ENCODE data around the gene MAP2K1. TPM values are rescaled to one million over a fixed set of nuclear protein-coding genes. Genes with fewer than 3 reads are reported as not detected.

Gene MAP2K1
- total and polyA plus RNA-seq, 9 of the 15 experiments (the other 6 are each of a cell fraction or from before 2014, with no cell fraction given): 7.5 to 58.3 (median 30.0) TPM

GRCh38 chr15:66356359-66357236 is 30.1 kb upstream of the MAP2K1 start, which contains the start of gene TIPIN (continued):
- TF ChIP-seq ZNF280B (CRISPR knock-in tag; IDR thresholded peaks at IDR 0.05) (no peak), SMC3 (conservative IDR thresholded peaks at IDR 0.05; ENCODE audit: insufficient read depth, low read depth, low read length) (no peak), SIX5 (IDR thresholded peaks at IDR 0.05; ENCODE audit: borderline replicate concordance in 1 of 2, insufficient read depth in 1 of 2, low read depth in 1 of 2, low read length in 2 of 2) (no peak), ZNF263 (CRISPR knock-in tag; IDR thresholded peaks at IDR 0.05; ENCODE audit: borderline replicate concordance) (peak; percentile 61; the same call in 1 of the 2 replicates), ZNF41 (CRISPR knock-in tag; conservative IDR thresholded peaks at IDR 0.05) (no peak), PRMT5 (CRISPR knock-in tag; IDR thresholded peaks at IDR 0.05) (no peak), SREBF1 (IDR thresholded peaks at IDR 0.05; ENCODE audit: borderline replicate concordance, low read depth, low read length) (no peak), ZMIZ1 (IDR thresholded peaks at IDR 0.05; ENCODE audit: low read depth in 2 of 2, low read length in 2 of 2) (peak in 1 of 2 experiments; percentile 51; a peak in 1 of 4 replicates), HNRNPK (IDR thresholded peaks at IDR 0.05; ENCODE audit: low read depth, low read length, poor library complexity, severe bottlenecking) (no peak), MYBL2 (IDR thresholded peaks at IDR 0.05; ENCODE audit: low read depth) (no peak), MYBL2 (CRISPR knock-in tag; IDR thresholded peaks at IDR 0.05; ENCODE audit: borderline replicate concordance) (no peak), MLLT1 (IDR thresholded peaks at IDR 0.05) (peak; percentile 56 to 68; a peak in 2 of 4 replicates), BMI1 (IDR thresholded peaks at IDR 0.05; ENCODE audit: low read length) (no peak), RB1 (IDR thresholded peaks at IDR 0.05; ENCODE audit: low read depth) (peak; percentile 100), TEAD1 (CRISPR knock-in tag; IDR thresholded peaks at IDR 0.05) (no peak)
